A673 (cell line): ENCODE measurements around the gene STARD5.

Source experiments
- CTCF ChIP-seq: fragments of 300-800, 200-600 bp; sonication (generic); conservative IDR thresholded peaks from 2 replicates; pipeline ENCODE4 v1.5.1; 2017; ENCODE audit warnings: low read depth, mild to moderate bottlenecking, antibody characterized with exemption, low read length, moderate library complexity, mixed read lengths
- EZH2 ChIP-seq: fragments of 200-600 bp; sonication (generic); IDR thresholded peaks from 2 replicates; pipeline ENCODE4 v1.6.1; 2017; ENCODE audit warnings: borderline replicate concordance, low read depth, mild to moderate bottlenecking, mixed read lengths, antibody characterized with exemption, low read length; ENCODE audit not compliant: poor library complexity, severe bottlenecking

- TF ChIP-seq CTCF (no peak), EZH2 (no peak)
These were observed 41.0 kb downstream of the STARD5 start for GRCh38 chr15:81282911-81283310.
